ENCODE data around the gene YARS1.

The YARS1 gene

DNA sequence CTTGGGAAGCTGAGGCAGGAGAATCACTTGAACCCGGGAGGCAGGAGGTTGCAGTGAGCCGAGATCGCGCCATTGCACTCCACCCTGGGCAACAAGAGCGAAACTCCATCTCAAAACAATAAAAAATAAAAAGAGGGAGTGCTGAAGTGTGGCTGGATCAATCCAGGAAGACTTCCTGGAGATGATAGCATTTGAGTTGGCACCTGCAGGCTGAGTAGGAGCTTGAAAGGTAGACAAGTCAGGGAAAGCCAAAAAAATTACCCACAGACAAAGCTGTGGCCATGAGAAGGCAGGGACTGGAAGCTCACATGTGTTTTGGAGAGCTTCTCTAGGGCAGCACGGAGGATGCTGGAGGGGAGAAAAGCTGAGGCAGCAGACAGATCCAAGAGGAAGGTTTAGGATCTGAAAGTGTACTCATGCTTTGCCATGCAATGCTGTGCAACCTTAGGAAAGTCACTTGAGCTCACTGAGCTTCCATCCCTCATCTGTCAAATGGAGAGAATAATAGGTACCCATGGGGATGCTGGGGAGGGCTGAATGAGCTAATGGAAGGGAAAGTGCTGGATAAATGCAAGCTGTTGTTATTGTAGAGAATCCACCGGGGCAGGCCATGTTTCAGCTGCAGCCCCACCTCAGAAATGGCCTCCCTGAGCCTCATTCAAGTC is 88.6 kb downstream of the YARS1 start:
- FAIRE-seq (no peak), DNase-seq (ENCODE audit: insufficient read length, low spot score) (no peak)

DNA sequence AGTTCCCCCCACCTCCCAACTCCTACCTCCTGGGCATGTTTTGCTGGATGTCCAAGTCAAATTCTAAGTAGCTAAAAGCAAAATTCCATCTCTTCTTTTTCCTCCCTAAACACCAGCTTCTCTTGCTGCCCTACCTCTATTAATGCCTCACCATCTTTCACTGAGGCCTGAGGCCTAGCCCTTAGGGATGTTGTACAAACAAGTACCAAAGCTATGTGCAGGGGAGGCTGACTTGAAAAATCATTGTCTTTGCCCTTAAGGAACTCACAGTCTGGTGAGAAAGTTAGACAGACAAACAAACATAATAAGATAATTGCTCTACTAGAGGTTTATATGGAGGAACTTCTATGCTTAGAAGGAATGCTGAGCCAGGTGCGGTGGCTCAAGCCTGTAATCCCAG is 89.3 kb downstream of the YARS1 start:
- TF ChIP-seq, protein P1, sequence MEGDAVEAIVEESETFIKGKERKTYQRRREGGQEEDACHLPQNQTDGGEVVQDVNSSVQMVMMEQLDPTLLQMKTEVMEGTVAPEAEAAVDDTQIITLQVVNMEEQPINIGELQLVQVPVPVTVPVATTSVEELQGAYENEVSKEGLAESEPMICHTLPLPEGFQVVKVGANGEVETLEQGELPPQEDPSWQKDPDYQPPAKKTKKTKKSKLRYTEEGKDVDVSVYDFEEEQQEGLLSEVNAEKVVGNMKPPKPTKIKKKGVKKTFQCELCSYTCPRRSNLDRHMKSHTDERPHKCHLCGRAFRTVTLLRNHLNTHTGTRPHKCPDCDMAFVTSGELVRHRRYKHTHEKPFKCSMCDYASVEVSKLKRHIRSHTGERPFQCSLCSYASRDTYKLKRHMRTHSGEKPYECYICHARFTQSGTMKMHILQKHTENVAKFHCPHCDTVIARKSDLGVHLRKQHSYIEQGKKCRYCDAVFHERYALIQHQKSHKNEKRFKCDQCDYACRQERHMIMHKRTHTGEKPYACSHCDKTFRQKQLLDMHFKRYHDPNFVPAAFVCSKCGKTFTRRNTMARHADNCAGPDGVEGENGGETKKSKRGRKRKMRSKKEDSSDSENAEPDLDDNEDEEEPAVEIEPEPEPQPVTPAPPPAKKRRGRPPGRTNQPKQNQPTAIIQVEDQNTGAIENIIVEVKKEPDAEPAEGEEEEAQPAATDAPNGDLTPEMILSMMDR (IDR thresholded peaks at IDR 0.05; ENCODE audit: insufficient read depth, missing control alignments), result no peak
- no peak for DNase-seq (ENCODE audit: insufficient read length, low spot score)
- FAIRE-seq, result no peak

More for the DNA sequence above, 88.6 kb downstream of the YARS1 start:
- TF ChIP-seq, protein P1 (IDR thresholded peaks at IDR 0.05; ENCODE audit: insufficient read depth, missing control alignments), result no peak

GRCh38 chr1:32725615-32725982 is 91.6 kb downstream of the YARS1 start:
- FAIRE-seq (no peak), DNase-seq (ENCODE audit: insufficient read length, low spot score) (no peak)
- TF ChIP-seq, protein P1 (IDR thresholded peaks at IDR 0.05; ENCODE audit: insufficient read depth, missing control alignments), result no peak

All from D721Med (cell line).